Osteoblast (primary cell): ENCODE measurements around the gene ZFPM1. TPM values are rescaled to one million over a fixed set of nuclear protein-coding genes. Genes with fewer than 3 reads are reported as not detected.

Experiments used
- DNase-seq: peaks from one replicate; pipeline ENCODE4 v3.0.0; 2011; ENCODE audit warnings: low spot score, mixed read lengths; ENCODE audit not compliant: insufficient read length; ENCODE audit errors: missing footprints
- H2AFZ ChIP-seq: 2 replicates; pipeline ENCODE4 v1.6.0; 2011; ENCODE audit warnings: mild to moderate bottlenecking, low read length
- H3K27ac ChIP-seq: 2 replicates; pipeline ENCODE4 v1.5.1; 2011; ENCODE audit warnings: mild to moderate bottlenecking, low read depth, low read length, moderate library complexity
- H3K27me3 ChIP-seq: 2 replicates; pipeline ENCODE4 v1.6.0; 2012; ENCODE audit warnings: mild to moderate bottlenecking, control low read depth, inconsistent platforms, low read length, moderate library complexity; ENCODE audit not compliant: insufficient read depth
- H3K36me3 ChIP-seq: 2 replicates; pipeline ENCODE4 v1.5.1; 2011; ENCODE audit warnings: mild to moderate bottlenecking, low read length, control low read depth, moderate library complexity; ENCODE audit not compliant: insufficient read depth
- H3K4me1 ChIP-seq: 2 replicates; pipeline ENCODE4 v1.5.1; 2011; ENCODE audit warnings: mild to moderate bottlenecking, low read length, control low read depth, moderate library complexity; ENCODE audit not compliant: insufficient read depth
- H3K4me2 ChIP-seq: 2 replicates; pipeline ENCODE4 v1.6.0; 2011; ENCODE audit warnings: mild to moderate bottlenecking, low read length; ENCODE audit not compliant: insufficient read depth
- H3K4me3 ChIP-seq: fragments of 200-600 bp; sonication (generic); 3 replicates; pipeline ENCODE4 v1.5.1; 2012; ENCODE audit warnings: mild to moderate bottlenecking, low read length, inconsistent platforms; ENCODE audit not compliant: insufficient read depth
- H3K79me2 ChIP-seq: 2 replicates; pipeline ENCODE4 v1.6.0; 2012; ENCODE audit warnings: mild to moderate bottlenecking, low read length, control low read depth, inconsistent platforms; ENCODE audit not compliant: insufficient read depth
- H3K9me3 ChIP-seq: 2 replicates; pipeline ENCODE4 v1.5.1; 2011; ENCODE audit warnings: low read depth, low read length, control low read depth
- H4K20me1 ChIP-seq: 2 replicates; pipeline ENCODE4 v1.6.0; 2012; ENCODE audit warnings: mild to moderate bottlenecking, low read length, control low read depth; ENCODE audit not compliant: insufficient read depth
- total RNA-seq: library from RNA; depleted of rRNA; stranded (reverse); fragments of >200 nt; gene quantifications from 2 replicates; pipeline ENCODE4 v1.2.3, GENCODE V29; 2012
- TF ChIP-seq, protein P1 (sequence below): IDR thresholded peaks from 2 replicates; pipeline ENCODE4 v1.5.1; 2011; ENCODE audit warnings: mild to moderate bottlenecking, low read depth, low read length, moderate library complexity; ENCODE audit errors: extremely low read depth

Gene ZFPM1
- total RNA-seq, 1 donor = 2.2 TPM

- no peaks in the 10 kb centered on the region for H3K36me3 ChIP-seq
Observed at GRCh38 chr16:88477631-88478519, 24.8 kb downstream of the ZFPM1 start.

GRCh38 chr16:88478889-88479792 is 26.1 kb downstream of the ZFPM1 start:
- peaks cover 11% of the 10 kb centered on the region for H4K20me1 ChIP-seq
- no peak overlapping the region for H3K4me3 ChIP-seq
- TF ChIP-seq, protein P1, sequence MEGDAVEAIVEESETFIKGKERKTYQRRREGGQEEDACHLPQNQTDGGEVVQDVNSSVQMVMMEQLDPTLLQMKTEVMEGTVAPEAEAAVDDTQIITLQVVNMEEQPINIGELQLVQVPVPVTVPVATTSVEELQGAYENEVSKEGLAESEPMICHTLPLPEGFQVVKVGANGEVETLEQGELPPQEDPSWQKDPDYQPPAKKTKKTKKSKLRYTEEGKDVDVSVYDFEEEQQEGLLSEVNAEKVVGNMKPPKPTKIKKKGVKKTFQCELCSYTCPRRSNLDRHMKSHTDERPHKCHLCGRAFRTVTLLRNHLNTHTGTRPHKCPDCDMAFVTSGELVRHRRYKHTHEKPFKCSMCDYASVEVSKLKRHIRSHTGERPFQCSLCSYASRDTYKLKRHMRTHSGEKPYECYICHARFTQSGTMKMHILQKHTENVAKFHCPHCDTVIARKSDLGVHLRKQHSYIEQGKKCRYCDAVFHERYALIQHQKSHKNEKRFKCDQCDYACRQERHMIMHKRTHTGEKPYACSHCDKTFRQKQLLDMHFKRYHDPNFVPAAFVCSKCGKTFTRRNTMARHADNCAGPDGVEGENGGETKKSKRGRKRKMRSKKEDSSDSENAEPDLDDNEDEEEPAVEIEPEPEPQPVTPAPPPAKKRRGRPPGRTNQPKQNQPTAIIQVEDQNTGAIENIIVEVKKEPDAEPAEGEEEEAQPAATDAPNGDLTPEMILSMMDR = no peak
- no peaks in the 10 kb centered on the region for H3K9me3 ChIP-seq
- no peaks in the 10 kb centered on the region for H3K79me2 ChIP-seq
- no peak for DNase-seq
- H3K36me3 ChIP-seq = no peaks in the 10 kb centered on the region
- no peak overlapping the region for H3K4me2 ChIP-seq
- no peak overlapping the region for H2AFZ ChIP-seq
- no peaks in the 10 kb centered on the region for H3K27me3 ChIP-seq
- H3K4me1 ChIP-seq = no peaks in the 10 kb centered on the region
- no peak overlapping the region for H3K27ac ChIP-seq

More at GRCh38 chr16:88477631-88478519, 24.8 kb downstream of the ZFPM1 start:
- Histone ChIP-seq H3K27ac (no peak overlapping the region), H3K4me2 (no peak overlapping the region), H3K4me3 (no peak overlapping the region), H4K20me1 (peaks cover 11% of the 10 kb centered on the region), H3K79me2 (no peaks in the 10 kb centered on the region), H2AFZ (no peak overlapping the region), H3K27me3 (no peaks in the 10 kb centered on the region), H3K4me1 (no peaks in the 10 kb centered on the region), H3K9me3 (no peaks in the 10 kb centered on the region)
- TF ChIP-seq, protein P1 = no peak
- DNase-seq = no peak

- no peak for DNase-seq
- no peak overlapping the region for H2AFZ ChIP-seq
- TF ChIP-seq, protein P1 = no peak
- no peaks in the 10 kb centered on the region for H3K36me3 ChIP-seq
- H3K4me1 ChIP-seq = no peaks in the 10 kb centered on the region
- no peak overlapping the region for H3K4me3 ChIP-seq
- peaks cover 11% of the 10 kb centered on the region for H4K20me1 ChIP-seq
- no peaks in the 10 kb centered on the region for H3K79me2 ChIP-seq
- H3K4me2 ChIP-seq = no peak overlapping the region
- H3K27me3 ChIP-seq = no peaks in the 10 kb centered on the region
- no peaks in the 10 kb centered on the region for H3K9me3 ChIP-seq
- H3K27ac ChIP-seq = no peak overlapping the region
Observed at GRCh38 chr16:88479793-88480760, 27.0 kb downstream of the ZFPM1 start.
